ENCODE data around the gene LEF1. TPM values are rescaled to one million over a fixed set of nuclear protein-coding genes. Genes with fewer than 3 reads are reported as not detected.
A peak's percentile ranks its signal among the peaks of the same experiment; 100 is the strongest.

The LEF1 gene
- total and polyA plus RNA-seq, 9 of the 15 experiments (the other 6 are each of a cell fraction or from before 2014, with no cell fraction given) = 15.1 to 81.1 (median 29.7) TPM

- Histone ChIP-seq H3K27me3 (ENCODE audit: control insufficient read depth in 2 of 2, insufficient read depth in 2 of 2, low read length in 2 of 2) (no peaks in the 10 kb centered on the region), H3K9ac (ENCODE audit: insufficient read depth in 1 of 2, low read depth in 2 of 2, low read length in 2 of 2) (no peak overlapping the region), H3K4me3 (no peak overlapping the region), H3K27ac (ENCODE audit: extremely low read depth, low read depth, low read length) (no peak overlapping the region), H2AFZ (ENCODE audit: low read depth, low read length) (peak overlapping the region; percentile 98), H3K4me1 (replicated peaks in 1 of 2; ENCODE audit: control insufficient read depth in 2 of 2, insufficient read depth in 2 of 2, low read length in 2 of 2) (peaks cover 2 to 38% of the 10 kb centered on the region in 2 experiments; a peak in 4 of 5 replicates), H3K9me3 (replicated peaks; ENCODE audit: control insufficient read depth, insufficient read depth, low read depth, low read length) (no peaks in the 10 kb centered on the region), H3K4me2 (ENCODE audit: insufficient read depth, low read length) (no peak overlapping the region), H3K36me3 (ENCODE audit: control insufficient read depth, insufficient read depth, low read length) (no peaks in the 10 kb centered on the region; the same call in 2 of the 3 replicates), H3K9me1 (ENCODE audit: control insufficient read depth, insufficient read depth, low read length) (no peaks in the 10 kb centered on the region), H4K20me1 (replicated peaks; ENCODE audit: control insufficient read depth, insufficient read depth, low read length) (no peaks in the 10 kb centered on the region), H3K79me2 (ENCODE audit: control insufficient read depth, insufficient read depth, low read length) (peaks cover 7% of the 10 kb centered on the region; the same call in 2 of the 3 replicates)
- in situ Hi-C loops (cut with MboI) (no loop called here), intact Hi-C loops (cut with micrococcal nuclease) (no loop called here)
- ChIA-PET POLR2A (interaction anchor here (0.5 to 0.7 kb wide), 3 partner anchors 33 to 1656 kb away, joined by 4 to 5 read pairs (median 4); no protein-coding TSS in a partner anchor), CTCF (ENCODE audit: low intra/inter-chr PET ratio) (no interaction called here)
- FAIRE-seq (no peak), DNase-seq (ENCODE audit: extremely low read depth in 1 of 4, low spot score in 3 of 4) (no peak), ATAC-seq (no peak)
- no peak for TF ChIP-seq MAX (CRISPR knock-in tag; IDR thresholded peaks at IDR 0.05)
- TF ChIP-seq, protein P1, sequence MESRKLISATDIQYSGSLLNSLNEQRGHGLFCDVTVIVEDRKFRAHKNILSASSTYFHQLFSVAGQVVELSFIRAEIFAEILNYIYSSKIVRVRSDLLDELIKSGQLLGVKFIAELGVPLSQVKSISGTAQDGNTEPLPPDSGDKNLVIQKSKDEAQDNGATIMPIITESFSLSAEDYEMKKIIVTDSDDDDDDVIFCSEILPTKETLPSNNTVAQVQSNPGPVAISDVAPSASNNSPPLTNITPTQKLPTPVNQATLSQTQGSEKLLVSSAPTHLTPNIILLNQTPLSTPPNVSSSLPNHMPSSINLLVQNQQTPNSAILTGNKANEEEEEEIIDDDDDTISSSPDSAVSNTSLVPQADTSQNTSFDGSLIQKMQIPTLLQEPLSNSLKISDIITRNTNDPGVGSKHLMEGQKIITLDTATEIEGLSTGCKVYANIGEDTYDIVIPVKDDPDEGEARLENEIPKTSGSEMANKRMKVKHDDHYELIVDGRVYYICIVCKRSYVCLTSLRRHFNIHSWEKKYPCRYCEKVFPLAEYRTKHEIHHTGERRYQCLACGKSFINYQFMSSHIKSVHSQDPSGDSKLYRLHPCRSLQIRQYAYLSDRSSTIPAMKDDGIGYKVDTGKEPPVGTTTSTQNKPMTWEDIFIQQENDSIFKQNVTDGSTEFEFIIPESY (CRISPR knock-in tag; IDR thresholded peaks at IDR 0.05) = peak; percentile 76
- no TSS peak for BruUV-seq (replicated peaks)
- WGBS (ENCODE audit: insufficient coverage, low coverage, missing lambda C conversion rate) = 92% methylated on average over 6 of the region's 43 CpGs
These were observed 3.6 kb upstream of the LEF1 start for GRCh38 chr4:108172231-108172752.

All from K562 (cell line).